Thoracic aorta (tissue), 2 donors: ENCODE measurements around the gene SLC16A5. TPM values are rescaled to one million over a fixed set of nuclear protein-coding genes. Genes with fewer than 3 reads are reported as not detected.
"Not testable (repeated sequence)": the region's sequence is repeated elsewhere in the genome, so short reads cannot be mapped to it uniquely, and the experiment has no call there.

Source experiments
- ATAC-seq: fragments of 150-250 bp; one replicate; pipeline ENCODE4 v1.8.0; 2017; ENCODE audit warnings: low read depth; ENCODE audit not compliant: insufficient number of reproducible peaks, low FRiP score
- DNase-seq: peaks from one replicate; pipeline ENCODE4 v3.0.0-alpha.2; 2020; ENCODE audit warnings: low spot score
- H3K27ac ChIP-seq, 2 donors: fragments of 200-600 bp; sonication (generic); 1 replicate in 1 of 2; 2 replicates in 1 of 2; pipeline ENCODE4 v1.5.1; 2016; ENCODE audit warnings: mild to moderate bottlenecking in 2 of 2, moderate library complexity in 2 of 2
- H3K27me3 ChIP-seq: fragments of 200-600 bp; sonication (generic); replicated peaks from 2 replicates; pipeline ENCODE4 v1.6.0; 2016; ENCODE audit warnings: mild to moderate bottlenecking; ENCODE audit not compliant: insufficient read depth
- H3K36me3 ChIP-seq: fragments of 200-600 bp; sonication (generic); one replicate; pipeline ENCODE4 v1.5.1; 2016
- H3K4me1 ChIP-seq, 2 donors: fragments of 200-600 bp; sonication (generic); 1 replicate in 1 of 2; 2 replicates in 1 of 2; pipeline versions ENCODE4 v1.5.1 to v1.6.0; 2016; ENCODE audit warnings: low read depth in 2 of 2, mild to moderate bottlenecking in 1 of 2; ENCODE audit not compliant: control insufficient read depth in 1 of 2
- H3K4me3 ChIP-seq: fragments of 200-600 bp; sonication (generic); 2 replicates; pipeline ENCODE4 v1.5.1; 2016; ENCODE audit warnings: mild to moderate bottlenecking
- H3K9me3 ChIP-seq: fragments of 200-600 bp; sonication (generic); 2 replicates; pipeline ENCODE4 v1.5.1; 2016
- CTCF ChIP-seq: fragments of 200-600 bp; sonication (generic); IDR thresholded peaks from one replicate; pipeline ENCODE4 v1.5.1; 2019; ENCODE audit warnings: antibody characterized with exemption
- total RNA-seq, 2 donors: library from RNA; depleted of rRNA; stranded (reverse); fragments of >200 nt; gene quantifications; one replicate each; pipeline versions ENCODE4 v1.1.0 to v1.2.3, GENCODE V29; 2016

SLC16A5 gene
- total RNA-seq, 2 donors from 2014 or later = 9.2 to 10.0 TPM

GRCh38 chr17:75130059-75130631 is 42.4 kb downstream of the SLC16A5 start:
- no peak for DNase-seq
- TF ChIP-seq CTCF = no peak
- Histone ChIP-seq H3K27ac (peak overlapping the region in 1 of 2 donors; percentile 89), H3K36me3 (peaks cover 2% of the 10 kb centered on the region), H3K27me3 (no peaks in the 10 kb centered on the region), H3K4me1 (peaks cover 3 to 11% of the 10 kb centered on the region in 2 donors), H3K9me3 (no peaks in the 10 kb centered on the region), H3K4me3 (peak overlapping the region; percentile 98)
- ATAC-seq = no peak

GRCh38 chr17:75130632-75131277 is 43.0 kb downstream of the SLC16A5 start:
- H3K4me1 ChIP-seq = peaks cover 3 to 11% of the 10 kb centered on the region in 2 donors
- peak overlapping the region; percentile 89 for H3K27ac ChIP-seq
- no peaks in the 10 kb centered on the region for H3K9me3 ChIP-seq
- ATAC-seq (peak; percentile 8), DNase-seq (no peak)
- no peaks in the 10 kb centered on the region for H3K27me3 ChIP-seq
- H3K4me3 ChIP-seq = peak overlapping the region; percentile 98
- peaks cover 2% of the 10 kb centered on the region for H3K36me3 ChIP-seq
- TF ChIP-seq CTCF = peak; percentile 16

GRCh38 chr17:75131278-75132017 is 43.7 kb downstream of the SLC16A5 start, which contains the start of gene NT5C:
NT5C (minus strand) TSS chr17:75131742; CDS start chr17:75131707, 35 bp downstream.
- peak; percentile 41 for ATAC-seq

GRCh38 chr17:75132018-75133000 is 44.6 kb downstream of the SLC16A5 start:
- not testable (repeated sequence) for ATAC-seq

More at GRCh38 chr17:75131278-75132017, 43.7 kb downstream of the SLC16A5 start, which contains the start of gene NT5C:
- Histone ChIP-seq H3K27me3 (no peaks in the 10 kb centered on the region), H3K27ac (peak within 1 kb of the TSS; percentile 89), H3K4me3 (peak within 1 kb of the TSS; percentile 98), H3K9me3 (no peaks in the 10 kb centered on the region), H3K4me1 (peaks cover 3 to 11% of the 10 kb centered on the region in 2 donors), H3K36me3 (peaks cover 2% of the 10 kb centered on the region)
- TF ChIP-seq CTCF = peak; percentile 67
- DNase-seq = peak; percentile 33

GRCh38 chr17:75133001-75133400 is 45.2 kb downstream of the SLC16A5 start:
- no peaks in the 10 kb centered on the region for H3K9me3 ChIP-seq
- H3K36me3 ChIP-seq = peaks cover 2% of the 10 kb centered on the region

More at GRCh38 chr17:75132018-75133000, 44.6 kb downstream of the SLC16A5 start:
- Histone ChIP-seq H3K4me1 (peaks cover 3 to 11% of the 10 kb centered on the region in 2 donors), H3K27ac (peak overlapping the region; percentile 89), H3K4me3 (peak overlapping the region; percentile 98)
- H3K27me3 ChIP-seq, H3K36me3 ChIP-seq, H3K9me3 ChIP-seq, DNase-seq: not testable (repeated sequence)

GRCh38 chr17:75133607-75134347 is 46.0 kb downstream of the SLC16A5 start:
- H3K27ac ChIP-seq, H3K36me3 ChIP-seq, ATAC-seq, H3K4me3 ChIP-seq, H3K9me3 ChIP-seq, DNase-seq, H3K27me3 ChIP-seq: not testable (repeated sequence)
- H3K4me1 ChIP-seq = peaks cover 3 to 11% of the 10 kb centered on the region in 2 donors

More at GRCh38 chr17:75133001-75133400, 45.2 kb downstream of the SLC16A5 start:
- H3K27ac ChIP-seq = no peak overlapping the region
- ATAC-seq (no peak), DNase-seq (no peak)
- peaks cover 3 to 11% of the 10 kb centered on the region in 2 donors for H3K4me1 ChIP-seq
- no peak for TF ChIP-seq CTCF
- H3K27me3 ChIP-seq = no peaks in the 10 kb centered on the region
- H3K4me3 ChIP-seq = no peak overlapping the region
